Measurements from ENCODE around the gene ZNF726.
"Not testable (repeated sequence)": the region's sequence is repeated elsewhere in the genome, so short reads cannot be mapped to it uniquely, and the experiment has no call there.

Gene ZNF726

DNA sequence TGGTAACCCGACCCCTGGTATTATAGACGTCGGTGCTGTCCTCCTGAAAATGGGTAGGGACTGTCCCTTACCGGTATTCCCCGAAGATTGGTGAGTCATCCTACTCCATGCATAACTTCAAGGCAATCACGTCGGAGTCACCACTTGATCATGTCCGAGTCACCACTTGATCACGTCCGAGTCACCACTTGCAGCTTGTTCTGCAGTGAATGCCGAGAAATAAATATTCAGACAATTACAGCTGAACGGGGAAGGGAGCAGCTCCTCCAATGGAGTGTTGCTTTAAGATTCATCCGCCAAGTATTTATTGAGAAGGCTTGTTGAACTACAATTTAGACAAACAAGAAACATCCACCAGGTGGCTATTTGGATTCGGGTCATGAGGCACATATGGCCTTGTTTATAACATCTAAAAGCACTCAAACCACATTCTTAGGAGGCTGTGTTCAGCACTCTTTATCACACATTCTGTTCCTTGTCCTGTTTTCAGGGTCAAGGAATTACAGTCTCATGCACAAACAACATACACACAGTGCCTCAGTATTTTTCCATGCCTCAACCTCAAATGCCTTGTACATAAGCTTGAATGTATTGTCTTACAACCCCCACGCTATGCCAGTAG is 43.1 kb downstream of the ZNF726 start:
- no peak for DNase-seq (ENCODE audit: extremely low spot score)
- TF ChIP-seq L3MBTL2 (conservative IDR thresholded peaks at IDR 0.05) (no peak), ZNF384 (IDR thresholded peaks at IDR 0.05) (no peak)
- POLR2A ChIA-PET: no interaction called here
- CTCF ChIA-PET: no interaction called here

DNA sequence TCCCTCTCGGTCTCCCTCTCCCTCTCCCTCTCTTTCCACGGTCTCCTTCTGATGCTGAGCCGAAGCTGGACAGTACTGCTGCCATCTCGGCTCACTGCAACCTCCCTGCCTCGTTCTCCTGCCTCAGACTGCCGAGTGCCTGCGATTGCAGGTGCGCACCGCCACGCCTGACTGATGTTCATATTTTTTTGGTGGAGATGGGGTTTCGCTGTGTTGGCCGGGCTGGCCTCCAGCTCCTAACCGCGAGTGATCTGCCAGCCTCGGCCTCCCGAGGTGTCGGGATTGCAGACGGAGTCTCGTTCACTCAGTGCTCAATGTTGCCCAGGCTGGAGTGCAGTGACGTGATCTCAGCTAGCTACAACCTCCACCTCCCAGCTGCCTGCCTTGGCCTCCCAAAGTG is 48.7 kb downstream of the ZNF726 start:
- CTCF ChIA-PET: not testable (repeated sequence)

DNA sequence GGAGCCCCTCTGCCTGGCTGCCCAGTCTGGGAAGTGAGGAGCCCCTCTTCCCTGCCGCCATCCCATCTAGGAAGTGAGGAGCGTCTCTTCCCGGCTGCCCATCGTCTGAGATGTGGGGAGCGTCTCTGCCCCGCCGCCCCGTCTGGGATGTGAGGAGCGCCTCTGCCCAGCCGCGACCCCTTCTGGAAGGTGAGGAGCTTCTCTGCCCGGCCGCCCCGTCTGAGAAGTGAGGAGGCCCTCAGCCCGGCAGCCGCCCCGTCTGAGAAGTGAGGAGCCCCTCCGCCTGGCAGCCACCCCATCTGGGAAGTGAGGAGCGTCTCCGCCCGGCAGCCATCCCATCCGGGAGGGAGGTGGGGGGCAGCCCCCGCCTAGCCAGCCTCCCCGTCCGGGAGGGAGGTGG is 49.2 kb downstream of the ZNF726 start:
- POLR2A ChIA-PET; DNase-seq (ENCODE audit: extremely low spot score); CTCF ChIA-PET: not testable (repeated sequence)

More for the DNA sequence above, 48.7 kb downstream of the ZNF726 start:
- DNase-seq (ENCODE audit: extremely low spot score); POLR2A ChIA-PET: not testable (repeated sequence)

DNA sequence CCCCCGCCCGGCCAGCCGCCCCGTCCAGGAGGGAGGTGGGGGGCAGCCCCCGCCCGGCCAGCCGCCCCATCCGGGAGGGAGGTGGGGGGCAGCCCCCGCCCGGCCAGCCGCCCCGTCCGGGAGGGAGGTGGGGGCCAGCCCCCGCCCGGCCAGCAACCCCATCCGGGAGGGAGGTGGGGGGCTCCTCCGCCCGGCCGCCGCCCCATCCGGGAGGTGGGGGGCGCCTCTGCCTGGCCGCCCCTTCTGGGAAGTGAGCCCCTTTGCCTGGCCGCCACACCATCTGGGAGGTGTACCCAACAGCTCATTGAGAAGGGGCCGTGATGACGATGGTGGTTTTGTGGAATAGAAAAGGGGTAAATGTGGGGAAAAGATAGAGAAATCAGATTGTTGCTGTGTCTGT is 49.6 kb downstream of the ZNF726 start:
- POLR2A ChIA-PET; DNase-seq (ENCODE audit: extremely low spot score); CTCF ChIA-PET: not testable (repeated sequence)

DNA sequence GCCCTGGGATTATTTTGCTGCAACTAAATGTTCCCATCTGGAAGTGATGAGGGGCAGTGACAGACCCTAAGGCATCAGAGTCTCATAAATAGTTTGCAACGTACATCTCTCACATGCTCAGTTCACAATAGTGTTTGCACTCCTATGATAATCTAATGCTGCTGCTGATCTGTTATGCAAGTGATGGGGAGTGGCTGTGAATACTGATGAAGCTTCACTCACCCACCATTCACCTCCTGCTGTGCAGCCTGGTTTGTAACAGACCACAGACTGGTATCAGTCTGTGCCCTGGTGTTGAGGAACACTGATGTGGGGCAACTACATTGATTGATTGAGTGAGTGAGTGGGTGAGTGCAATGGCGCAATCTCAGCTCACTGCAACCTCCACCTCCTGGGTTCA is 54.9 kb downstream of the ZNF726 start:
- POLR2A ChIA-PET: no interaction called here
- no peak for DNase-seq (ENCODE audit: extremely low spot score)
- CTCF ChIA-PET: no interaction called here
- TF ChIP-seq CTBP1 (IDR thresholded peaks at IDR 0.05; ENCODE audit: borderline replicate concordance) (no peak), SUZ12 (IDR thresholded peaks at IDR 0.05) (no peak)

DNA sequence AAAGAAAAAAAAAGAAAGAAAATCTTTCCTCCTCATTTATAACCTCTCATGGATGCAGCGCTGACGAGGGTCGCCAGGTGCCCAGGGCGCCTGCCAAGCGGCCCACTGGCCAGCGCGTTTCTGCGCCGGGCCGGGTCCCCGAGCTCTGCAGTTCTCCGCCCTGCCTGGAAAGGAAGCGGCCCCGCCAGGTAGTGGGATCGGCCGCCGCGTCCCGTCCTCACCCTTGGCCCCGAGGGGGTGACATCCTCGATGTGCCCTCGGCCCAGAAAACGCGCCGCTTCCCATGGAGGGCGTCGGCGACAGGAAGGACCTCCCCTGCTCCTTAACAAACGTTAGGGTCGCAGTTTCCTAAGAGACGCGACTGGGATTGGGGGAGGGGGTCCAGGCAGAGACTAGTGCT is 56.9 kb downstream of the ZNF726 start:
- no peak for DNase-seq (ENCODE audit: extremely low spot score)
- no peak for TF ChIP-seq ARNT (IDR thresholded peaks at IDR 0.05)
- no peak for TF ChIP-seq HDGF (IDR thresholded peaks at IDR 0.05; ENCODE audit: borderline replicate concordance)
- TF ChIP-seq FOXM1 (IDR thresholded peaks at IDR 0.05; ENCODE audit: borderline replicate concordance): no peak
- TF ChIP-seq L3MBTL2 (conservative IDR thresholded peaks at IDR 0.05): no peak
- TF ChIP-seq LEF1 (IDR thresholded peaks at IDR 0.05; ENCODE audit: borderline replicate concordance): no peak
- TF ChIP-seq TARDBP (IDR thresholded peaks at IDR 0.05): no peak
- no peak for TF ChIP-seq ZNF384 (IDR thresholded peaks at IDR 0.05)
- TF ChIP-seq BHLHE40 (IDR thresholded peaks at IDR 0.05; ENCODE audit: borderline replicate concordance): no peak
- TF ChIP-seq NFRKB (IDR thresholded peaks at IDR 0.05): no peak
- CTCF ChIA-PET: no interaction called here
- POLR2A ChIA-PET: no interaction called here

DNA sequence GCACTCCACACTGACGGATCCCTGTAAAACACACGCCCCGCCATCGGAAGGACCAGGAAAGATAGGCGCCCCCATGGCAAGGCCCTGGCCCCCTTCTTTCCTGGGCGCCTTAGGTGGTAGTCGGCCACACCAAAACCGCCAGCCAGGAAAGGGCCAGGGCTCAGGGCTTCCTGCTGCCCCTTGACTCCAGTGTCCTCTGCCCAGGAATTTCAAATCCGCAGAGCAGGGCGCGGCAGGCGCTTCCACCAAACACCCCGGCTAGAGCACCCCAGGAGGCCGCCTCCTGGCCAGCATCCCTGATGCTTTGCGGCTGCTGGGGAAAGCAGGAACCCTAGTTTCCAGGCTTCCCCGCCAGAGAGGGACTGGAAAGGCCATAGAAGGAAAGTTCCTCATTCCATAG is 57.5 kb downstream of the ZNF726 start:
- ChIA-PET CTCF (no interaction called here), POLR2A (no interaction called here)
- no peak for DNase-seq (ENCODE audit: extremely low spot score)
- TF ChIP-seq ELF4 (IDR thresholded peaks at IDR 0.05): no peak
- no peak for TF ChIP-seq BHLHE40 (IDR thresholded peaks at IDR 0.05; ENCODE audit: borderline replicate concordance)
- TF ChIP-seq FOXK2 (IDR thresholded peaks at IDR 0.05): no peak
- no peak for TF ChIP-seq CTBP1 (IDR thresholded peaks at IDR 0.05; ENCODE audit: borderline replicate concordance)
- TF ChIP-seq FOXM1 (IDR thresholded peaks at IDR 0.05; ENCODE audit: borderline replicate concordance): no peak
- TF ChIP-seq NFRKB (IDR thresholded peaks at IDR 0.05): no peak
- TF ChIP-seq L3MBTL2 (conservative IDR thresholded peaks at IDR 0.05): no peak
- TF ChIP-seq ARNT (IDR thresholded peaks at IDR 0.05): no peak
- no peak for TF ChIP-seq LEF1 (IDR thresholded peaks at IDR 0.05; ENCODE audit: borderline replicate concordance)
- TF ChIP-seq, protein P1, sequence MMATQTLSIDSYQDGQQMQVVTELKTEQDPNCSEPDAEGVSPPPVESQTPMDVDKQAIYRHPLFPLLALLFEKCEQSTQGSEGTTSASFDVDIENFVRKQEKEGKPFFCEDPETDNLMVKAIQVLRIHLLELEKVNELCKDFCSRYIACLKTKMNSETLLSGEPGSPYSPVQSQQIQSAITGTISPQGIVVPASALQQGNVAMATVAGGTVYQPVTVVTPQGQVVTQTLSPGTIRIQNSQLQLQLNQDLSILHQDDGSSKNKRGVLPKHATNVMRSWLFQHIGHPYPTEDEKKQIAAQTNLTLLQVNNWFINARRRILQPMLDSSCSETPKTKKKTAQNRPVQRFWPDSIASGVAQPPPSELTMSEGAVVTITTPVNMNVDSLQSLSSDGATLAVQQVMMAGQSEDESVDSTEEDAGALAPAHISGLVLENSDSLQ (IDR thresholded peaks at IDR 0.05): no peak
- no peak for TF ChIP-seq SP1 (IDR thresholded peaks at IDR 0.05)
- no peak for TF ChIP-seq FOXA1 (IDR thresholded peaks at IDR 0.05)

DNA sequence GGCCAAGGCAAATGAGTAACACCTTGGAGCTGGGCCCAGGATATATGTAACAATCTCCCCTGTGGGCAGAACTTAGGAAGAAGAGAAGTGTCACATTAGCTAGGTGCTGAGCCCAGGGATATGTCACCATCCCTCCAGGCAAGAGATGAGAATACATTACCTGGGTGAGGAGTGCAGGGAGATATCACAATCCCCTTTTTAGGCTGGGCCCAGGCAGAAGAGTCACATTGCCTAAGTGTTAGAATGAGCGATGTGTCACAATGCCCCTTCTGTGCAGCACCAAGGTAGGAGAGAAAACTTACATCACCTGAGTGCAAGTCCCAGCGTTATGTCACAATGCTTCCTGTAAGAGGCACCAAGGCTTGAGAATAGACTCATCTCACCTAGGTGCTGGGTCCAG is 60.3 kb downstream of the ZNF726 start:
- ChIA-PET POLR2A (no interaction called here), CTCF (no interaction called here)
- no peak for DNase-seq (ENCODE audit: extremely low spot score)
- no peak for TF ChIP-seq HDGF (IDR thresholded peaks at IDR 0.05; ENCODE audit: borderline replicate concordance)
- no peak for TF ChIP-seq ARNT (IDR thresholded peaks at IDR 0.05)
- TF ChIP-seq ELF4 (IDR thresholded peaks at IDR 0.05): no peak
- TF ChIP-seq FOXM1 (IDR thresholded peaks at IDR 0.05; ENCODE audit: borderline replicate concordance): no peak
- TF ChIP-seq, protein P1 (IDR thresholded peaks at IDR 0.05): no peak
- no peak for TF ChIP-seq FOXK2 (IDR thresholded peaks at IDR 0.05)
- TF ChIP-seq ZNF384 (IDR thresholded peaks at IDR 0.05): no peak
- no peak for TF ChIP-seq FOXA1 (IDR thresholded peaks at IDR 0.05)
- no peak for TF ChIP-seq CTBP1 (IDR thresholded peaks at IDR 0.05; ENCODE audit: borderline replicate concordance)
- no peak for TF ChIP-seq SUZ12 (IDR thresholded peaks at IDR 0.05)
- TF ChIP-seq SP1 (IDR thresholded peaks at IDR 0.05): no peak
- TF ChIP-seq BHLHE40 (IDR thresholded peaks at IDR 0.05; ENCODE audit: borderline replicate concordance): no peak
- no peak for TF ChIP-seq L3MBTL2 (conservative IDR thresholded peaks at IDR 0.05)
- TF ChIP-seq NFRKB (IDR thresholded peaks at IDR 0.05): no peak

DNA sequence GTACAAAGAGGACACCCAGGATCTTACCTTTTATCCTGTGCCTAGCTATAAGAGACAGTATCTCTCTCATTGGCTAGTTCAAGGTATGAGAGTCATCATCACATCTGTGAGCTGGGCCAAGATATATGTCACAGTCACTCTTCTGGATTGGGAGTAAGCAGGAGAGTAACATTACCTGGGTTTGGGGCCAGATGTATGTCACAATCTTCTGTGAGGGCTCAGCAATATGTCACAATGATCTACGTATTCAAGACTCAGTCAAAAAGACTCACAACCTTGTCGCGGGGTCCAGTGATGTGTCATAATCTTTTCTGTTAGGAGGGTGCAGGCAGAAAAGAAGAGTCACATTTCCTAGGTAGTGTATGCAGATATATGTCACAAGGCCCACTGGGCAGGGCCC is 61.9 kb downstream of the ZNF726 start:
- POLR2A ChIA-PET: not testable (repeated sequence)

DNA sequence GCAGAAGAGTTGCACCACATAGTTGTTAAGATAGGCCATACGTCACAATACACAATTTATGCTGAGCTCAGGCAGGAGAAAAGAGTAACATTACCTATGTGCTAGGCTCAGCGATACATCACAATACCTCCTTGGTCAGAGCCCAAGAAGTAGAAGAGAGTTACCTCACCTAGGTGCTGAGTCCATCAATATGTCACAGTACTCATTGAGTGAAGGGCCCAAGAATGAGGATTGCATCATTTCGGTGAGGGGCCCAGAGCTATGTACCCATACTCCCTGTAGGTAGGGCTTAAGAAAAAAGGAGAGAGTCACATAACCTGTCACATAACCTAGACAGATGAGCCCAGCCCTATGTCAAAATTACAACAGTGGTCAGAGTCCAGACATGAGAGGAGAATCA is 62.6 kb downstream of the ZNF726 start:
- CTCF ChIA-PET; DNase-seq (ENCODE audit: extremely low spot score); POLR2A ChIA-PET: not testable (repeated sequence)

More for the DNA sequence above, 61.9 kb downstream of the ZNF726 start:
- DNase-seq (ENCODE audit: extremely low spot score); CTCF ChIA-PET: not testable (repeated sequence)
